ENCODE results near the gene LTF.

LTF gene

GRCh38 chr3:46488735-46489361 is 24.1 kb upstream of the LTF start (continued):
- TF ChIP-seq TRIM28 (IDR thresholded peaks at IDR 0.05; ENCODE audit: borderline replicate concordance, low read length), result peak; percentile 51; the same call in 1 of the 2 replicates
- no peak for TF ChIP-seq ZNF514 (tag by site-specific recombination; IDR thresholded peaks at IDR 0.05)
- TF ChIP-seq ZBTB20 (tag by site-specific recombination; IDR thresholded peaks at IDR 0.05), result no peak
- TF ChIP-seq, protein P1, sequence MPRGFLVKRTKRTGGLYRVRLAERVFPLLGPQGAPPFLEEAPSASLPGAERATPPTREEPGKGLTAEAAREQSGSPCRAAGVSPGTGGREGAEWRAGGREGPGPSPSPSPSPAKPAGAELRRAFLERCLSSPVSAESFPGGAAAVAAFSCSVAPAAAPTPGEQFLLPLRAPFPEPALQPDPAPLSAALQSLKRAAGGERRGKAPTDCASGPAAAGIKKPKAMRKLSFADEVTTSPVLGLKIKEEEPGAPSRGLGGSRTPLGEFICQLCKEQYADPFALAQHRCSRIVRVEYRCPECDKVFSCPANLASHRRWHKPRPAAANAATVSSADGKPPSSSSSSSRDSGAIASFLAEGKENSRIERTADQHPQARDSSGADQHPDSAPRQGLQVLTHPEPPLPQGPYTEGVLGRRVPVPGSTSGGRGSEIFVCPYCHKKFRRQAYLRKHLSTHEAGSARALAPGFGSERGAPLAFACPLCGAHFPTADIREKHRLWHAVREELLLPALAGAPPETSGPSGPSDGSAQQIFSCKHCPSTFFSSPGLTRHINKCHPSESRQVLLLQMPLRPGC (tag by site-specific recombination; IDR thresholded peaks at IDR 0.05), result no peak

DNA sequence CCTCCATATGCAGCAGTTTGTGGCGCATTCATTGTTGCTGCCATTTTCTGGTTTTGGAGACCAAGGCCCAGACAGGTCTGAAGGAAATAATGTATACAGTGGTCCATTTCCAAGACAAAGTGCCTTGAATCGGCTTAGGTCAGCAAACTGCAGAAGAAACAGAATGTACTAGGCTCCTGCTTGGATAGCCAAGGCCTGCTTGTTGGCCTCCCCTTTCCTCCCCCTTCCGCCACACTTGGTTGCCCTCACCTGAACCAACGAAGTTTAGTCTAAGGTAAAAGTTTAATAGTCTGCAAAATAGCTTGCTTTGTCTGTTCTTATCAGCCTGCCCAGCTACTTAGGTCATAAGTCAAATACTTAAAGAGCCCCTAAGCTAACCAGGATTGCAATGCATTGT is 21.1 kb upstream of the LTF start:
- Histone ChIP-seq H3K4me3 (ENCODE audit: low read depth, low read length) (no peak overlapping the region), H3K27ac (ENCODE audit: extremely low read depth, low read depth, low read length) (no peak overlapping the region), H3K9me3 (ENCODE audit: control insufficient read depth, insufficient read depth, low read depth, low read length) (no peaks in the 10 kb centered on the region), H3K36me3 (ENCODE audit: control insufficient read depth in 2 of 2, insufficient read depth in 1 of 2, low read length in 2 of 2) (no peaks in the 10 kb centered on the region), H3K4me1 (ENCODE audit: control insufficient read depth, insufficient read depth, low read length) (no peaks in the 10 kb centered on the region)
- TF ChIP-seq BCL11B (tag by site-specific recombination; IDR thresholded peaks at IDR 0.05; ENCODE audit: low read depth) (no peak), ZNF704 (tag by site-specific recombination; IDR thresholded peaks at IDR 0.05) (no peak), ZBTB1 (tag by site-specific recombination; IDR thresholded peaks at IDR 0.05) (no peak), ZNF416 (tag by site-specific recombination; IDR thresholded peaks at IDR 0.05) (no peak), ZXDB (tag by site-specific recombination; IDR thresholded peaks at IDR 0.05) (no peak), ZNF24 (tag by site-specific recombination; IDR thresholded peaks at IDR 0.05) (no peak), SCRT2 (tag by site-specific recombination; IDR thresholded peaks at IDR 0.05) (no peak)
- POLR2A ChIA-PET, result no interaction called here
- CTCF ChIA-PET, result no interaction called here

GRCh38 chr3:46484911-46485778 is 20.4 kb upstream of the LTF start:
- no peaks in the 10 kb centered on the region for H3K4me1 ChIP-seq (ENCODE audit: control insufficient read depth, insufficient read depth, low read length)
- H3K36me3 ChIP-seq (ENCODE audit: control insufficient read depth in 2 of 2, insufficient read depth in 1 of 2, low read length in 2 of 2), result no peaks in the 10 kb centered on the region
- H3K4me3 ChIP-seq (ENCODE audit: low read depth, low read length), result no peak overlapping the region
- no peak overlapping the region for H3K27ac ChIP-seq (ENCODE audit: extremely low read depth, low read depth, low read length)
- no peak for TF ChIP-seq HOXA7 (CRISPR knock-in tag; IDR thresholded peaks at IDR 0.05; ENCODE audit: borderline replicate concordance)
- TF ChIP-seq ZBTB17 (tag by site-specific recombination; IDR thresholded peaks at IDR 0.05), result 0 out of 2 replicates have a peak, but pooled peaks have one; percentile 20
- no peak for TF ChIP-seq ZNF266 (tag by site-specific recombination; IDR thresholded peaks at IDR 0.05; ENCODE audit: low read depth)
- TF ChIP-seq ZIC2 (tag by site-specific recombination; IDR thresholded peaks at IDR 0.05), result peak; percentile 37; the same call in 1 of the 2 replicates
- TF ChIP-seq SETDB1 (IDR thresholded peaks at IDR 0.05; ENCODE audit: insufficient read length, low read length), result no peak
- TF ChIP-seq ZNF692 (tag by site-specific recombination; IDR thresholded peaks at IDR 0.05), result no peak
- ChIA-PET POLR2A (no interaction called here), CTCF (interaction anchor here (1.0 kb wide), 1 partner anchor 36 kb away, joined by 4 read pairs; no protein-coding TSS in a partner anchor)
- no peaks in the 10 kb centered on the region for H3K9me3 ChIP-seq (ENCODE audit: control insufficient read depth, insufficient read depth, low read depth, low read length)
